HL-60 (cell line): ENCODE results near the gene SRD5A2.

ENCODE experiments used
- DNase-seq, 2 experiments: peaks; one replicate each; pipeline ENCODE4 v3.0.0-alpha.2; 2010 to 2020; ENCODE audit warnings: low read depth in 1 of 2, low spot score in 1 of 2
- H3K27ac ChIP-seq: fragments of 250-450 bp; sonication (Bioruptor Pico); replicated peaks from 2 replicates; pipeline ENCODE4 v1.5.1; 2020; ENCODE audit warnings: mild to moderate bottlenecking, moderate library complexity
- H3K27me3 ChIP-seq: fragments of 250-450 bp; sonication (Bioruptor Pico); 2 replicates; pipeline ENCODE4 v1.5.1; 2021; ENCODE audit warnings: mild to moderate bottlenecking, moderate library complexity; ENCODE audit not compliant: insufficient read depth, poor library complexity, severe bottlenecking
- H3K4me3 ChIP-seq: replicated peaks from 2 replicates; pipeline ENCODE4 v1.5.1; 2011; ENCODE audit warnings: mild to moderate bottlenecking, control low read depth, low read length; ENCODE audit not compliant: insufficient read depth
- CTCF ChIP-seq: IDR thresholded peaks from one replicate; pipeline ENCODE4 v1.5.1; 2011; ENCODE audit warnings: low read length, control low read depth, inconsistent platforms; ENCODE audit not compliant: insufficient read depth
- GABPA ChIP-seq: IDR thresholded peaks from 2 replicates; pipeline ENCODE4 v1.6.1; 2012; ENCODE audit warnings: low read depth
- POLR2AphosphoS5 ChIP-seq: IDR thresholded peaks from 2 replicates; pipeline ENCODE4 v1.6.1; 2012; ENCODE audit warnings: low read depth
- REST ChIP-seq: IDR thresholded peaks from 2 replicates; pipeline ENCODE4 v1.6.1; 2012; ENCODE audit warnings: low read depth; ENCODE audit not compliant: insufficient replicate concordance
- SPI1 ChIP-seq: IDR thresholded peaks from 2 replicates; pipeline ENCODE4 v1.6.1; 2012; ENCODE audit warnings: low read depth, mild to moderate bottlenecking, borderline replicate concordance

Gene SRD5A2

GRCh38 chr2:31522786-31523185 is 58.0 kb downstream of the SRD5A2 start:
- TF ChIP-seq REST = no peak
- TF ChIP-seq GABPA = no peak
- no peak for TF ChIP-seq CTCF
- TF ChIP-seq POLR2AphosphoS5 = no peak
- TF ChIP-seq SPI1 = no peak
- H3K4me3 ChIP-seq = no peak overlapping the region
- H3K27me3 ChIP-seq = peaks cover 2% of the 10 kb centered on the region
- no peak for DNase-seq
- no peak overlapping the region for H3K27ac ChIP-seq

GRCh38 chr2:31517442-31518203 is 63.1 kb downstream of the SRD5A2 start:
- H3K27ac ChIP-seq = no peak overlapping the region
- TF ChIP-seq GABPA = no peak
- no peak for TF ChIP-seq CTCF
- TF ChIP-seq POLR2AphosphoS5 = no peak
- no peak for TF ChIP-seq REST
- TF ChIP-seq SPI1 = no peak
- no peak overlapping the region for H3K4me3 ChIP-seq
- peaks cover under 1% of the 10 kb centered on the region for H3K27me3 ChIP-seq
- no peak for DNase-seq

- no peak overlapping the region for H3K27ac ChIP-seq
- no peak overlapping the region for H3K4me3 ChIP-seq
- TF ChIP-seq POLR2AphosphoS5 (no peak), CTCF (no peak), REST (no peak), SPI1 (no peak), GABPA (no peak)
- no peak for DNase-seq
- H3K27me3 ChIP-seq = no peaks in the 10 kb centered on the region
Observed at GRCh38 chr2:31515586-31515985, 65.2 kb downstream of the SRD5A2 start.
